ENCODE results near the gene PTX3. TPM values are rescaled to one million over a fixed set of nuclear protein-coding genes. Genes with fewer than 3 reads are reported as not detected.

The PTX3 gene
- total RNA-seq: 496 and 515 TPM in 2 replicates

DNA sequence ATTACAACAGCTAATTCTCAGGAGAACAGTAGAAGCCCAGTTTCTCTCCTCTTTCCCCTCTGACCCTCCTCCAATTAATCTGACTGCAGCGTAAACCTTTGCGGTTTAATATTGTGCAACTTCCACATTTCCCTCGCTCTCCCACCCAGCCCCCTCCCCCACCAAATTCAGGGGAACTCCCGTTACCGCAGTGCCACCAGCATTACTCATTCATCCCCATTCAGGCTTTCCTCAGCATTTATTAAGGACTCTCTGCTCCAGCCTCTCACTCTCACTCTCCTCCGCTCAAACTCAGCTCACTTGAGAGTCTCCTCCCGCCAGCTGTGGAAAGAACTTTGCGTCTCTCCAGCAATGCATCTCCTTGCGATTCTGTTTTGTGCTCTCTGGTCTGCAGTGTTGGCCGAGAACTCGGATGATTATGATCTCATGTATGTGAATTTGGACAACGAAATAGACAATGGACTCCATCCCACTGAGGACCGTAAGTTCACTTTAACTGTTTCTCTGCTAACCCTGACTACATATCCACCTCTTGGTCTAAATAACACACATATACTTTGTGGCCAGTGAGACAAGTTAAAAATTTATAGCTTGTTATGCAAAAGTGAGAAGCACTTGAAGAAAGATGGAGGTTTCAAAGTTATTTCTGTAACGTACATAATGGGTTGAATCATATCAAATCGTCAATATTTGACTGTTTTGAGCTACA, at the start of gene PTX3:
PTX3 (plus strand) TSS at position 268 of the 709 bp plus-strand sequence; CDS start at position 352, 84 bp downstream.

Other genes starting within 250 kb of the PTX3 start
- 17.2 and 29.0 TPM in 2 replicates for gene VEPH1, start 66.6 kb downstream of the PTX3 start, total RNA-seq